Motor neuron (in vitro differentiated cells): Measurements from ENCODE around the gene OTX1. TPM values are rescaled to one million over a fixed set of nuclear protein-coding genes. Genes with fewer than 3 reads are reported as not detected.

Source experiments
- ATAC-seq, 8 experiments: fragments of 200-7000 bp; cut with Tn5 transposase; replicated peaks in 6 of 8; 2 replicates each; pipeline ENCODE4 v1.8.0; 2021; ENCODE audit warnings: mild to moderate bottlenecking in 8 of 8, moderate library complexity in 8 of 8
- H3K27ac ChIP-seq, 2 donors: fragments of 250-450 bp; sonication (Bioruptor Pico); 2 replicates each; pipeline ENCODE4 v1.9.0; 2021; ENCODE audit warnings: antibody characterized with exemption in 2 of 2, mild to moderate bottlenecking in 2 of 2, moderate library complexity in 1 of 2
- H3K4me1 ChIP-seq, 2 donors: fragments of 250-450 bp; sonication (Bioruptor Pico); replicated peaks in 1 of 2; 2 replicates each; pipeline ENCODE4 v1.6.1; 2021; ENCODE audit warnings: antibody characterized with exemption in 2 of 2, mild to moderate bottlenecking in 2 of 2, moderate library complexity in 1 of 2
- H3K4me3 ChIP-seq, 5 donors: fragments of 250-450 bp; sonication (Bioruptor Pico); 2 replicates each; pipeline ENCODE4 v1.9.0; 2021; ENCODE audit warnings: antibody characterized with exemption in 5 of 5, mild to moderate bottlenecking in 5 of 5, moderate library complexity in 4 of 5
- WGBS, 10 experiments: fragments of 450-650 bp; shearing (Covaris generic); methylation state at CpG; one replicate each; pipeline ENCODE4 v1.0.0; 2022; 5-methylcytosine and 5-hydroxymethylcytosine counted together
- in situ Hi-C, 9 experiments: fragments of 400-800 bp; cut with MboI; loops; one replicate each; pipeline ENCODE4 v1.15.0; 2021; ENCODE audit warnings: low sequenced_read_pairs in 9 of 9, low pct_unique_long_range_greater_than_20kb in 2 of 9; ENCODE audit not compliant: unreplicated experiment in 9 of 9
- total RNA-seq, 8 experiments: library from RNA; unstranded; fragments of 300-600 nt; gene quantifications; 2 replicates each; pipeline versions ENCODE4 v1.2.3 to v1.2.4, GENCODE V29; 2022

The OTX1 gene
- total RNA-seq, 8 experiments from 2014 or later = 0.14 to 3.6 (median 0.51) TPM

GRCh38 chr2:63029058-63029457, 21.6 kb upstream of the OTX1 start:
- in situ Hi-C loops = loop anchor here in 1 of 9 experiments (25.0 kb wide), 1 partner anchor 217 kb away; no protein-coding TSS in a partner anchor

GRCh38 chr2:63034526-63034925, 16.1 kb upstream of the OTX1 start:
- WGBS, 10 experiments = 56 to 100% (median 83%) methylated on average over 1 to 4 of the region's 4 CpGs; no CpG with 5 or more reads in 1 of the 10 experiments
- Histone ChIP-seq H3K4me3 (no peak overlapping the region), H3K27ac (no peak overlapping the region), H3K4me1 (no peaks in the 10 kb centered on the region)
- in situ Hi-C loops = loop anchor here in 1 of 9 experiments (25.0 kb wide), 1 partner anchor 222 kb away; no protein-coding TSS in a partner anchor
- no peak for ATAC-seq

More at GRCh38 chr2:63029058-63029457, 21.6 kb upstream of the OTX1 start:
- Histone ChIP-seq H3K4me1 (no peaks in the 10 kb centered on the region), H3K4me3 (no peak overlapping the region), H3K27ac (no peak overlapping the region)
- ATAC-seq = no peak
- 60 to 100% (median 89%) methylated on average over 1 of the region's 1 CpG; no CpG with 5 or more reads in 3 of the 10 experiments for WGBS, 10 experiments

GRCh38 chr2:63035169-63035568, 15.5 kb upstream of the OTX1 start:
- in situ Hi-C loops = loop anchor here in 1 of 9 experiments (25.0 kb wide), 1 partner anchor 223 kb away; no protein-coding TSS in a partner anchor
- WGBS, 10 experiments = 92 to 100% (median 95%) methylated on average over 1 to 2 of the region's 2 CpGs

GRCh38 chr2:63035660-63036059, 15.0 kb upstream of the OTX1 start:
- ATAC-seq = no peak
- H3K4me1 ChIP-seq = no peaks in the 10 kb centered on the region
- WGBS, 10 experiments = 82 to 100% (median 96%) methylated on average over 1 to 4 of the region's 4 CpGs
- in situ Hi-C loops = loop anchor here in 1 of 9 experiments (25.0 kb wide), 1 partner anchor 223 kb away; no protein-coding TSS in a partner anchor
- H3K4me3 ChIP-seq = no peak overlapping the region
- no peak overlapping the region for H3K27ac ChIP-seq

More at GRCh38 chr2:63035169-63035568, 15.5 kb upstream of the OTX1 start:
- no peak overlapping the region for H3K27ac ChIP-seq
- no peak overlapping the region for H3K4me3 ChIP-seq
- ATAC-seq = no peak
- H3K4me1 ChIP-seq = no peaks in the 10 kb centered on the region

GRCh38 chr2:63038034-63038433, 12.6 kb upstream of the OTX1 start:
- H3K4me3 ChIP-seq = no peak overlapping the region
- H3K4me1 ChIP-seq = no peaks in the 10 kb centered on the region
- in situ Hi-C loops = loop anchor here in 1 of 9 experiments (25.0 kb wide), 1 partner anchor 226 kb away; no protein-coding TSS in a partner anchor
- WGBS, 10 experiments = 80 to 100% (median 90%) methylated on average over 2 to 4 of the region's 4 CpGs; no CpG with 5 or more reads in 1 of the 10 experiments
- ATAC-seq = no peak
- H3K27ac ChIP-seq = no peak overlapping the region

- no peak for ATAC-seq
- Histone ChIP-seq H3K4me1 (peaks cover 0 to 2% of the 10 kb centered on the region in 2 donors), H3K27ac (no peak overlapping the region), H3K4me3 (no peak overlapping the region)
- WGBS, 10 experiments = 75 to 100% (median 100%) methylated on average over 1 of the region's 1 CpG; no CpG with 5 or more reads in 3 of the 10 experiments
- in situ Hi-C loops = loop anchor here in 1 of 9 experiments (25.0 kb wide), 1 partner anchor 228 kb away; no protein-coding TSS in a partner anchor
These were observed 10.0 kb upstream of the OTX1 start for GRCh38 chr2:63040586-63040985.

- 83 to 100% (median 94%) methylated on average over 1 of the region's 1 CpG; no CpG with 5 or more reads in 6 of the 10 experiments for WGBS, 10 experiments
- no peak for ATAC-seq
- H3K4me1 ChIP-seq = peaks cover 0 to 2% of the 10 kb centered on the region in 2 donors
- in situ Hi-C loops = loop anchor here in 1 of 9 experiments (25.0 kb wide), 1 partner anchor 229 kb away; no protein-coding TSS in a partner anchor
- H3K4me3 ChIP-seq = no peak overlapping the region
- H3K27ac ChIP-seq = no peak overlapping the region
These were observed 9.0 kb upstream of the OTX1 start for GRCh38 chr2:63041592-63041991.

- WGBS, 10 experiments = 47 to 100% (median 60%) methylated on average over 1 to 18 of the region's 36 CpGs; no CpG with 5 or more reads in 3 of the 10 experiments
- Histone ChIP-seq H3K4me1 (peaks cover 3 to 18% of the 10 kb centered on the region in 2 donors), H3K4me3 (no peak overlapping the region), H3K27ac (no peak overlapping the region)
- no peak for ATAC-seq
- in situ Hi-C loops = loop anchor here in 1 of 9 experiments (25.0 kb wide), 1 partner anchor 232 kb away; no protein-coding TSS in a partner anchor
These were observed 6.0 kb upstream of the OTX1 start for GRCh38 chr2:63044362-63045327.

- 20 to 98% (median 39%) methylated on average over 4 to 7 of the region's 7 CpGs for WGBS, 10 experiments
- H3K27ac ChIP-seq = no peak overlapping the region
- in situ Hi-C loops = loop anchor here in 1 of 9 experiments (25.0 kb wide), 1 partner anchor 234 kb away; no protein-coding TSS in a partner anchor
- H3K4me1 ChIP-seq = peaks cover 8 to 18% of the 10 kb centered on the region in 2 donors
- no peak overlapping the region for H3K4me3 ChIP-seq
- no peak for ATAC-seq
These were observed 4.1 kb upstream of the OTX1 start for GRCh38 chr2:63046552-63046951.

GRCh38 chr2:63046961-63047320, 3.7 kb upstream of the OTX1 start:
- H3K4me1 ChIP-seq = peaks cover 8 to 18% of the 10 kb centered on the region in 2 donors
- ATAC-seq = no peak
- H3K27ac ChIP-seq = no peak overlapping the region
- WGBS, 10 experiments = 0 to 98% (median 30%) methylated on average over 1 to 8 of the region's 8 CpGs; no CpG with 5 or more reads in 1 of the 10 experiments
- in situ Hi-C loops = loop anchor here in 1 of 9 experiments (25.0 kb wide), 1 partner anchor 235 kb away; no protein-coding TSS in a partner anchor
- H3K4me3 ChIP-seq = no peak overlapping the region

GRCh38 chr2:63047321-63048279, 3.0 kb upstream of the OTX1 start:
- Histone ChIP-seq H3K4me3 (peak overlapping the region in 1 of 5 donors; percentile 4), H3K27ac (no peak overlapping the region), H3K4me1 (peaks cover 8 to 18% of the 10 kb centered on the region in 2 donors)
- WGBS, 10 experiments = 0 to 94% (median 8%) methylated on average over 2 to 25 of the region's 71 CpGs; no CpG with 5 or more reads in 1 of the 10 experiments
- in situ Hi-C loops = loop anchor here in 1 of 9 experiments (25.0 kb wide), 1 partner anchor 235 kb away; no protein-coding TSS in a partner anchor
- peak in 2 of 8 experiments; percentile 15 to 26 for ATAC-seq
